Transverse colon (tissue), 4 donors: Measurements from ENCODE around the gene ARHGAP45. TPM values are rescaled to one million over a fixed set of nuclear protein-coding genes. Genes with fewer than 3 reads are reported as not detected.
A peak's percentile ranks its signal among the peaks of the same experiment; 100 is the strongest.

Experiments
- DNase-seq: peaks from one replicate; pipeline ENCODE4 v3.0.0-alpha.2; 2019
- H3K27ac ChIP-seq, 4 donors: fragments of 200-600 bp; sonication (generic); 2 replicates each; pipeline ENCODE4 v1.5.1; 2016 to 2018; ENCODE audit warnings: inconsistent platforms in 4 of 4
- H3K27me3 ChIP-seq: fragments of 200-600 bp; sonication (generic); 2 replicates; pipeline ENCODE4 v1.5.1; 2017; ENCODE audit warnings: inconsistent platforms
- H3K36me3 ChIP-seq, 4 donors: fragments of 200-600 bp; sonication (generic); 2 replicates each; pipeline ENCODE4 v1.5.1; 2017 to 2019; ENCODE audit warnings: inconsistent platforms in 4 of 4
- H3K4me1 ChIP-seq, 4 donors: fragments of 200-600 bp; sonication (generic); 2 replicates each; pipeline ENCODE4 v1.5.1; 2017 to 2020; ENCODE audit warnings: inconsistent platforms in 4 of 4
- H3K4me3 ChIP-seq, 4 donors: fragments of 200-600 bp; sonication (generic); 1 replicate in 1 of 4; 2 replicates in 3 of 4; pipeline versions ENCODE4 v1.5.1 to v1.6.1; 2017 to 2019; ENCODE audit warnings: inconsistent platforms in 4 of 4
- H3K9me3 ChIP-seq, 2 donors: fragments of 200-600 bp; sonication (generic); 2 replicates each; pipeline ENCODE4 v1.5.1; 2017 to 2019; ENCODE audit warnings: inconsistent platforms in 2 of 2
- CTCF ChIP-seq, 5 experiments: fragments of 200-600 bp in 3 of 5; fragments of 450-650 bp in 2 of 5; sonication (generic) in 3 of 5; IDR thresholded peaks; 1 replicate in 2 of 5; 2 replicates in 3 of 5; pipeline ENCODE4 v1.5.1; 2016 to 2017; ENCODE audit warnings: antibody characterized with exemption in 5 of 5, inconsistent platforms in 3 of 5, mild to moderate bottlenecking in 2 of 5, moderate library complexity in 1 of 5
- EP300 ChIP-seq: sonication (generic); formaldehyde crosslinking; IDR thresholded peaks from one replicate; pipeline ENCODE4 v1.6.1; 2017; ENCODE audit warnings: antibody characterized with exemption, low read depth
- POLR2A ChIP-seq: fragments of 450-650 bp; IDR thresholded peaks from one replicate; pipeline ENCODE4 v1.6.1; 2016; ENCODE audit warnings: antibody characterized with exemption, mild to moderate bottlenecking, moderate library complexity
- POLR2AphosphoS5 ChIP-seq, 3 donors: sonication (generic); formaldehyde crosslinking; IDR thresholded peaks; one replicate each; pipeline ENCODE4 v1.6.1; 2016; ENCODE audit warnings: antibody characterized with exemption in 3 of 3
- WGBS, 2 donors: methylation state at CpG; one replicate each; pipeline ENCODE4 v1.1.5; 2018; ENCODE audit warnings: low coverage in 1 of 2; 5-methylcytosine and 5-hydroxymethylcytosine counted together
- in situ Hi-C, 4 donors: fragments of 200-750 bp; cut with MboI; loops; one replicate each; pipeline versions ENCODE4 v1.15.0 to v1.15.1; 2017; ENCODE audit warnings: low sequenced_read_pairs in 3 of 4, low pct_ligation_motif_present in 1 of 4, low pct_unique_long_range_greater_than_20kb in 1 of 4
- intact Hi-C: fragments of 100-400 bp; cut with DNase I; formaldehyde crosslinking; loops from one replicate; pipeline ENCODE4 v1.15.1; 2023; ENCODE audit warnings: low total_unique reads
- total RNA-seq, 4 donors: library from RNA; depleted of rRNA; stranded (reverse); fragments of >200 nt; gene quantifications; one replicate each; pipeline ENCODE4 v1.1.0, GENCODE V29; 2016

ARHGAP45 gene
- total RNA-seq, 4 donors from 2014 or later: 10.0 to 174 (median 76.9) TPM

GRCh38 chr19:1025960-1026782 lies 40.8 kb upstream of the ARHGAP45 start, which contains the start of gene CNN2:
Gene CNN2 (plus strand): TSS chr19:1026608. CDS start chr19:1026662, 54 bp downstream.
- peak; percentile 87 for DNase-seq
- TF ChIP-seq POLR2A: peak; percentile 83
- no peak for TF ChIP-seq CTCF (IDR thresholded peaks at IDR 0.05)
- no peak for TF ChIP-seq EP300
- TF ChIP-seq POLR2AphosphoS5 (IDR thresholded peaks at IDR 0.05): peak; percentile 86 to 97 (median 93)
- Histone ChIP-seq H3K4me3 (peak within 1 kb of the TSS; percentile 44 to 87 (median 72)), H3K27me3 (no peaks in the 10 kb centered on the region), H3K4me1 (peaks cover 21 to 56% (median 41%) of the 10 kb centered on the region in 4 donors), H3K36me3 (no peaks in the 10 kb centered on the region), H3K9me3 (no peaks in the 10 kb centered on the region), H3K27ac (peak within 1 kb of the TSS; percentile 91 to 97 (median 94))
- in situ Hi-C loops: no loop called here
- WGBS, 2 donors: 11 to 30% methylated on average over 3 to 24 of the region's 63 CpGs
- intact Hi-C loops: loop anchor here (10.0 kb wide), 1 partner anchor 219 kb away; the partner anchor contains the start of genes ATP5F1D and MIDN

GRCh38 chr19:1026783-1027649 lies 40.0 kb upstream of the ARHGAP45 start:
- DNase-seq: no peak
- intact Hi-C loops (loop anchor here (10.0 kb wide), 1 partner anchor 218 kb away; the partner anchor contains the start of genes ATP5F1D and MIDN), in situ Hi-C loops (no loop called here)

GRCh38 chr19:1027650-1028061 lies 39.3 kb upstream of the ARHGAP45 start:
- Histone ChIP-seq H3K27ac (peak overlapping the region; percentile 91 to 97 (median 94)), H3K9me3 (no peaks in the 10 kb centered on the region), H3K36me3 (peaks cover 0 to 9% (median 4%) of the 10 kb centered on the region in 4 donors), H3K4me3 (peak overlapping the region; percentile 44 to 87 (median 72)), H3K4me1 (peaks cover 14 to 46% (median 36%) of the 10 kb centered on the region in 4 donors), H3K27me3 (no peaks in the 10 kb centered on the region)
- intact Hi-C loops: loop anchor here (2.0 to 10.0 kb wide), 2 partner anchors 75 to 217 kb away; partner anchors contain the start of genes ATP5F1D, GPX4 and MIDN
- TF ChIP-seq EP300 (no peak), CTCF (IDR thresholded peaks at IDR 0.05) (no peak), POLR2A (no peak), POLR2AphosphoS5 (IDR thresholded peaks at IDR 0.05) (no peak)
- in situ Hi-C loops: no loop called here
- no peak for DNase-seq
- 0% methylated on average over 12 of the region's 16 CpGs; no CpG with 5 or more reads in 1 of the 2 donors for WGBS, 2 donors

More at GRCh38 chr19:1026783-1027649, 40.0 kb upstream of the ARHGAP45 start:
- peak overlapping the region; percentile 44 to 87 (median 72) for H3K4me3 ChIP-seq
- H3K27me3 ChIP-seq: no peaks in the 10 kb centered on the region
- WGBS, 2 donors: 2% methylated on average over 18 of the region's 36 CpGs; no CpG with 5 or more reads in 1 of the 2 donors
- H3K4me1 ChIP-seq: peaks cover 17 to 52% (median 36%) of the 10 kb centered on the region in 4 donors
- H3K36me3 ChIP-seq: peaks cover 0 to 3% (median 1%) of the 10 kb centered on the region in 4 donors
- H3K27ac ChIP-seq: peak overlapping the region; percentile 91 to 97 (median 94)
- no peak for TF ChIP-seq EP300
- TF ChIP-seq CTCF (IDR thresholded peaks at IDR 0.05): no peak
- TF ChIP-seq POLR2AphosphoS5 (IDR thresholded peaks at IDR 0.05): no peak
- no peak for TF ChIP-seq POLR2A
- no peaks in the 10 kb centered on the region for H3K9me3 ChIP-seq
